NCI-H748 treated with DMSO at 0.1 percent for 48 hours (cell line): ENCODE measurements around the gene GEMIN4.
A peak's percentile ranks its signal among the peaks of the same experiment; 100 is the strongest.
"Not testable (repeated sequence)": the region's sequence is repeated elsewhere in the genome, so short reads cannot be mapped to it uniquely, and the experiment has no call there.

Experiments
- DNase-seq: peaks from one replicate; lab custom pipeline; 2025; lab: John Stamatoyannopoulos, UW

GEMIN4 gene

DNA sequence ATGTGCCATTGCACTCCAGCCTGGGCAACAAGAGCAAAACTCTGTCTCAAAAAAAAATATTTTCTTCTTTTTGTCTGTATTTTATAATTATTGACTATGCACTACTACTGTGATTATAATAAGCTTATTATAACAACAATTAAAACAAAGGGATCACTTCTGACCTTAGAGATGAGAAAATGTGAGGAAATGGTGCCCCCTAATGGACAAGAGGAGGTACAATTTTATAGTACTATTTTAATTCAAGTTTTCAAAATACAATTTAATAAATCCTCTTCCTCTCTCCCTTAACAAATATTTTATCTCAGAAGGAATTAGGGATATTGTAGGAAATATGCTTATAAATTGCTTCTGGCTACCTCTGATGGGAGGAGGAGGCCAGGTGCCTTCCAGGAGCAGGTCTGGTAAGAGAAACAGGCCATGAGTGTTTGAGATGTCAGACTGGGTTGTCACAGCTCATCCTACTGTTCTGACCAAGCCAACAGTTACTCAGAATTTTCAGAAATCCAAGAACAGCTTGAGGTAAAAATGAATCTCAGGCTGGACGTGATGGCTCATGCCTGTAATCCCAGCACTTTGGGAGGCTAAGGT is 51.5 kb downstream of the GEMIN4 start:
- peak; percentile 57 for DNase-seq

DNA sequence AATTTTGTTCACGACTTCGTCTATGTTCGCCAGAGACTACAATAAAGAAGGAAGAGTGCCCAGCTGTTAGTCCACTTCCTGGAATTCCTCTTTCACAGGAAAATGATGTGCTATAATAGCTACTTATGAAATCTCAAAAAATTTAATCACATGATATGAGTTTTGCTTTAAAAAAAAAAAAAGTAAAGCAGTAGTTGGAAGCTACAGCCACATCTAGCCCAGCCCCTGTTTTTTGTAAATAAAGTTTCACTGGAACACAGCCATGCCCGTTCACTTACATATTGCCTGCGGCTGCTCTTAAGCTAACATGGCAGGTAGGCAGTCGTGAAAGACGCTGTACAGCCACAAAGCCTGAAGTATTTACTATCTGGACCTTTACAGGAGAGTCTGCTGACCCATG is 52.7 kb downstream of the GEMIN4 start:
- DNase-seq = no peak

DNA sequence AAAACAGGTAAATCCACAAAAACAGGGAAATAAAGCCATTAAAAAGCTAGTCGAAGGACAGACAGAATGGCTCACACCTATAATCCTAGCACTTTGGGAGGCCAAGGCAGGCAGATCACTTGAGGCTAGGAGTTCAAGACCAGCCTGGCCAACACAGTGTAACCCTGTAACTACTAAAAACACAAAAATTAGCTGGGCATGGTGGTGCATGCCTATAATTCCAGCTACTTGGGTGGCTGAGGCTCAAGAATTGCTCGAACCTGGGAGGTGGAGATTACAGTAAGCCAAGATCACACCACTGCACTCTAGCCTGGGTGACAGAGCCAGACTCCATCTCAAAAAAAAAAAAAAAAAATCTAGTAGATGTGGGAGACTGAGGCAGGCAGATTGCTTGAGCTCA is 54.0 kb downstream of the GEMIN4 start:
- not testable (repeated sequence) for DNase-seq

DNA sequence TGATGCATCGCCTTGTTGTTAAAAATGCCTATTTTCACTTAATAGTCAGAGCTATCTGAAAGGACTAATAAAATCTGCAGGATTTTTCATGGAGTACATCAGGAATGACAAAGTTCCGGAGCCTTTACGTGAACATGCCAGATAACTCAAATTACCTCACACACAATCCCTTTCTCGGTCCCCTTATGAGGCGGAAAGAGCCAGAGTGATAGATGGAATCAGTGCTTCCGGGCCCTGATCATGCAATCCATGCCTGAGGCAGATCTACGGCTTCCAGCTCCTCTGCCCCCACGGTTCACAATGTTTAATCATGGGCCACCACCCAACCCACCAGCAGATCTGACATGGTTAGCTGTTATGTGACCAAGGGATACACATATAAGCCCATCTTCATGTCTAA is 54.4 kb downstream of the GEMIN4 start:
- no peak for DNase-seq

DNA sequence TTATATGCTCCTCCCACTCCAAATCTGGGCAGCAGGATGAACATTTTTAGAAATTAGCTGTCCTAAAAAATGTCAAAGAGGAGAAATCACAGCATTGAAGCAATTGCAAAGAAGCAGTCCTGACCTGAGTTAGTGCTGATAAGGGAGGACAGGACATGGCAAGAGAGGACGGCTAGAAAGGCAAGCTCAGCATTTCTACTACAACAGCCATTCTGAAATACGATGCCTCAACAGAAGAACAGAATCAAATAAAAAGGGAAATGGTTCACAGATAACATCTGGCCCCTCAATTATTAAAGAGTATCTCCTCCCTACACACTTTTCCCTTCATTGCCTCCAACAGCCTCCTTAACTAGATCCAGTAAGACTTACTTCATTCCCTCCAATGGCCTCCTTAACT is 55.7 kb downstream of the GEMIN4 start:
- no peak for DNase-seq
